ENCODE results near the gene ELAVL3.
"Not testable (repeated sequence)": the region's sequence is repeated elsewhere in the genome, so short reads cannot be mapped to it uniquely, and the experiment has no call there.

ELAVL3 gene

GRCh38 chr19:11458912-11459311, 21.9 kb downstream of the ELAVL3 start:
- not testable (repeated sequence) for DNase-seq (ENCODE audit: low spot score)

GRCh38 chr19:11458236-11458900, 22.5 kb downstream of the ELAVL3 start:
- DNase-seq (ENCODE audit: low spot score), result no peak

GRCh38 chr19:11457831-11458230, 23.0 kb downstream of the ELAVL3 start:
- no peak for DNase-seq (ENCODE audit: low spot score)

GRCh38 chr19:11457115-11457514, 23.7 kb downstream of the ELAVL3 start:
- no peak for DNase-seq (ENCODE audit: low spot score)

GRCh38 chr19:11456659-11457058, 24.2 kb downstream of the ELAVL3 start:
- no peak for DNase-seq (ENCODE audit: low spot score)

- DNase-seq (ENCODE audit: low spot score), result not testable (repeated sequence)
Observed at GRCh38 chr19:11455233-11455554, 25.7 kb downstream of the ELAVL3 start.

GRCh38 chr19:11453468-11454341, 27.1 kb downstream of the ELAVL3 start:
- DNase-seq (ENCODE audit: low spot score), result no peak

GRCh38 chr19:11452620-11453310, 28.1 kb downstream of the ELAVL3 start:
- no peak for DNase-seq (ENCODE audit: low spot score)

GRCh38 chr19:11451871-11452619, 28.8 kb downstream of the ELAVL3 start:
- no peak for DNase-seq (ENCODE audit: low spot score)

- DNase-seq (ENCODE audit: low spot score), result no peak
Observed at GRCh38 chr19:11451327-11451870, 29.4 kb downstream of the ELAVL3 start.

GRCh38 chr19:11450570-11451326, 30.1 kb downstream of the ELAVL3 start:
- DNase-seq (ENCODE audit: low spot score), result no peak

GRCh38 chr19:11448923-11449554, 31.8 kb downstream of the ELAVL3 start:
- DNase-seq (ENCODE audit: low spot score), result no peak

- no peak for DNase-seq (ENCODE audit: low spot score)
Observed at GRCh38 chr19:11448410-11448809, 32.4 kb downstream of the ELAVL3 start.

- no peak for DNase-seq (ENCODE audit: low spot score)
Observed at GRCh38 chr19:11447347-11448262, 33.2 kb downstream of the ELAVL3 start.

GRCh38 chr19:11446652-11447301, 34.1 kb downstream of the ELAVL3 start:
- DNase-seq (ENCODE audit: low spot score), result no peak

- DNase-seq (ENCODE audit: low spot score), result no peak
Observed at GRCh38 chr19:11446271-11446651, 34.6 kb downstream of the ELAVL3 start.

- no peak for DNase-seq (ENCODE audit: low spot score)
Observed at GRCh38 chr19:11445141-11445540, 35.7 kb downstream of the ELAVL3 start.

- DNase-seq (ENCODE audit: low spot score), result no peak
Observed at GRCh38 chr19:11444059-11444458, 36.8 kb downstream of the ELAVL3 start.

GRCh38 chr19:11437955-11438354, 42.9 kb downstream of the ELAVL3 start:
- no peak for DNase-seq (ENCODE audit: low spot score)

All from SW480 (cell line).